ENCODE measurements around the gene GGACT.

- TF ChIP-seq POLR2A (IDR thresholded peaks at IDR 0.05) = no peak
- TF ChIP-seq CTCF (IDR thresholded peaks at IDR 0.05) = no peak
- TF ChIP-seq EP300 (IDR thresholded peaks at IDR 0.05) = no peak
These were observed 43.5 kb downstream of the GGACT start for GRCh38 chr13:100544866-100545683.
